Breast epithelium (tissue), 3 donors: ENCODE data around the gene NPBWR2.

Experiments
- CTCF ChIP-seq, 3 donors: fragments of 450-650 bp; IDR thresholded peaks; one replicate each; pipeline ENCODE4 v1.5.1; 2016 to 2017; ENCODE audit warnings: antibody characterized with exemption in 3 of 3, mild to moderate bottlenecking in 3 of 3, moderate library complexity in 3 of 3
- POLR2AphosphoS5 ChIP-seq, 3 donors: sonication (generic); formaldehyde crosslinking; IDR thresholded peaks; one replicate each; pipeline ENCODE4 v1.6.1; 2017; ENCODE audit warnings: antibody characterized with exemption in 3 of 3

- TF ChIP-seq CTCF (IDR thresholded peaks at IDR 0.05) (no peak), POLR2AphosphoS5 (IDR thresholded peaks at IDR 0.05) (no peak)
Measured at GRCh38 chr20:64091340-64091739, 16.0 kb downstream of the NPBWR2 start.
